GM12891 (cell line): ENCODE results near the gene RYR2.

ENCODE experiments used
- POLR2A ChIP-seq: IDR thresholded peaks from 2 replicates; pipeline ENCODE4 v1.6.1; 2011; ENCODE audit warnings: low read depth, low read length, control low read depth
- POLR2AphosphoS5 ChIP-seq: IDR thresholded peaks from 2 replicates; pipeline ENCODE4 v1.6.1; 2011; ENCODE audit warnings: low read depth, low read length, control low read depth
- POU2F2 ChIP-seq: IDR thresholded peaks from 2 replicates; pipeline ENCODE4 v1.6.1; 2011; ENCODE audit warnings: low read depth, mild to moderate bottlenecking, control low read depth, low read length, moderate library complexity

DNA sequence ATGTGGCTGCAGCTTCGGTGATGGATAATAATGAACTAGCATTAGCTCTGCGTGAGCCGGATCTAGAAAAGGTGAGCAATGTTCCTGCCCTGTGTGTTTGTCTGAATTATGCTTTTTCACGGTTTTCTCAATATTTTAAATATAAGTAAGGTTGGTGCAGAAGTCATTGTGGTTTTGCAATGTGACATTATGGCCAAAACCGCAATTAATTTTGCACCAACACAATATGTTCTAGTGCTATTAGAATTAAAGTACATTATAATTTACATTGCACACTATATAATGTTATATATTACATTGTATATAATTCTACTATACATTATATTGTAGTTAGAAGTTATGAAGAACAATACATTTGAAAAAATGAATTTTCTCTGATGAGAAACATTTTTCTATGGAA is 592.9 kb downstream of the RYR2 start:
- no peak for TF ChIP-seq POLR2A
- no peak for TF ChIP-seq POU2F2
- TF ChIP-seq POLR2AphosphoS5: no peak
